Stimulated activated CD8-positive, alpha-beta memory T cell treated with anti-CD3 and anti-CD28 coated beads, Interleukin-12 subunit alpha, Interleukin-12 subunit beta, amount 100 ng/mL, for 1 hour (primary cell): ENCODE measurements around the gene ANXA6.

Source experiments
- DNase-seq: peaks from one replicate; pipeline ENCODE4 v3.0.0-alpha.2; 2020; ENCODE audit warnings: low read depth

ANXA6 gene

DNA sequence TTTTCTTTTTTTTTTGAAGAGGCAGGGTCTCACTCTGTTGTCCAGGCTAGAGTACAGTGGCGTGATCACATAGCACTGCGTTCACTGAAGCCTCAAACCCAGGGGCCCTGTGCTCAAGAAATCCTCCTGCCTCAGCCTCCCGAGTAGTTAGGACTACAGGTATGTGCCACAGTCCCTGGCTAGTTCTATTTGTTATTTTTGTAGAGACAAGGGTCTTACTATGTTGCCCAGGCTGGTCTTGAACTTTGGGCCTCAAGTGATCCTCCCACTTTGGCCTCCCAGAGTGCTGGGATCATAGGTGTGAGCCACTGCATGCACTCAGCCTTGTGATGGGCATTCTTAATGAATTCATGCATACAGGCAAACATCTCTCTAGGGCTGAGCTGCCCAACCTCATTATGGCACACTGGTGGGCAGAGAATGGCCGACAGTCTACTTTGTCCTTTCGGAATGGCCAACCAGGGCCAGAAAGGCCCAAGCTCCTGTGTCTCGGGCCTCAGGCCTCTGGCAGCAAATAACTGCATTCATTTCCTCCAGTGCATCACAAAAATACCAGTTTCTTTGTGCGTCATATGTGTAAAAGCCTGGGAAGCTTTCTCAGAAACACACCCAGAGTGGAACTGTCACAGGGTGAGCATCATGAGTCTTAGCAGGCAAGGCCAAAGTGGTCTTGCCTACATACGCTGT is 27.2 kb downstream of the ANXA6 start:
- DNase-seq = no peak

- no peak for DNase-seq
These were observed 28.8 kb downstream of the ANXA6 start for GRCh38 chr5:151128817-151129216.

DNA sequence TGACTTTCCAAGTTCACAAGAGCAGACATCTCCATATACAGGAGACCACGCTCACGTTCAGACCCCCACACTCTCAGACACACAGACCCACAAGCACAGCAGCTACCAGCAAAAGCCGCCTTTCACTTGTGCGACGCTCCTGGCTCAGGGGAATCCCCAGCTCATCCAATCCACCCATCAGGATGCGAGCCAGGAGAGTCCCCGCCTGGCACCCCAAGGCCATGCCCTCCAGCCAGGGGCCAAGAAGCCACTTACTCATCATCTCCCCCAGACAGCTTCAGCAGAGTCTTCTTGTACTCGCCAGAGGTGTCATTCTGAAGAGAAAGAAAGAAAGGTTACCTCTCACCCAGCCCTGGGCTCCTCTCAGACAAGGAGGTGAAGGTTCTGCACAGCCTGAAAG is 29.7 kb downstream of the ANXA6 start:
- DNase-seq = no peak

GRCh38 chr5:151126199-151126645 is 31.4 kb downstream of the ANXA6 start:
- DNase-seq = peak; percentile 40

GRCh38 chr5:151125421-151125820 is 32.2 kb downstream of the ANXA6 start:
- DNase-seq = no peak

DNA sequence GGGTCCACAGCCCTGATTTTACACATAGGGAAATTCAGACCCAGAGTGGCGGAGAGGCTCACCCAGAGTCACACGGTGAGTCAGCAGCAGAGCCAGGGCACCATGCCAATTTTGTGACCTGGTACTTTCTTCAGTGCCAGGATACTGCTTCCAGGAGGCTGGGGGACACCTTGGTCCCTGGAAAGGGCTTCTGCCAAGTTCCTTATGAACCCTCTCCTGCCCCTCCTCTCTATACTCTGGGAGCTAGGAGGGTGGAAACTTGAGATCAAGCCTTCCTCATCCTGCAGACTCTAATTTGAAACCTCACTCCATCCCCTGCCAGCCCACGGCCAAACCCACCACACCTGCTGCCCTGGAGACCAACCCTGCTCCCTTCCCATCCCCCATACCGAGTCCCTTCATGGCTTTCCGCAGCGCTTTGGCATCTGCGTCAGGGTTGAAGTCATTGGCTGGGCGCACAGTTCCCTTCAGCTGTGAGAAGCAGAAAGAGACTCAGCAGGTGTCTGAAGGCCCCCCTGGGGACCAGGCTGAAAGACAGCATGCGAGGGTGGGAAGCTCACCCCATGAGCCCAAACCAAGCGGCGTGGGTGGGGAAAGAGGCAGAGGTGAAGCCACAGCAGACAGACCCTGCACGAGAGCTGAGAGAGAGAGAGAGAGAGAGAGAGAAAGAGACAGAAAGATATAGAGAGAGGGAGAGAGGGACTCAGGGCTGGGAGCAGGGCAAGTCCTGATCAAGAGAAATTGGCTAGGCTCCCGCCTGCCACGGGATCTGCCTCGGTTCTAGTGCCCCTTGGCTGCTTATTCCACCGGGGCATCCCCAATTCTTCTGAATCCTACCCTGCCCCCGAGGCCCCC is 33.5 kb downstream of the ANXA6 start:
- DNase-seq = no peak

- DNase-seq = no peak
These were observed 34.8 kb downstream of the ANXA6 start for GRCh38 chr5:151122828-151123227.

GRCh38 chr5:151121665-151122064 is 35.9 kb downstream of the ANXA6 start:
- DNase-seq = no peak

- no peak for DNase-seq
These were observed 36.5 kb downstream of the ANXA6 start for GRCh38 chr5:151121095-151121494.

DNA sequence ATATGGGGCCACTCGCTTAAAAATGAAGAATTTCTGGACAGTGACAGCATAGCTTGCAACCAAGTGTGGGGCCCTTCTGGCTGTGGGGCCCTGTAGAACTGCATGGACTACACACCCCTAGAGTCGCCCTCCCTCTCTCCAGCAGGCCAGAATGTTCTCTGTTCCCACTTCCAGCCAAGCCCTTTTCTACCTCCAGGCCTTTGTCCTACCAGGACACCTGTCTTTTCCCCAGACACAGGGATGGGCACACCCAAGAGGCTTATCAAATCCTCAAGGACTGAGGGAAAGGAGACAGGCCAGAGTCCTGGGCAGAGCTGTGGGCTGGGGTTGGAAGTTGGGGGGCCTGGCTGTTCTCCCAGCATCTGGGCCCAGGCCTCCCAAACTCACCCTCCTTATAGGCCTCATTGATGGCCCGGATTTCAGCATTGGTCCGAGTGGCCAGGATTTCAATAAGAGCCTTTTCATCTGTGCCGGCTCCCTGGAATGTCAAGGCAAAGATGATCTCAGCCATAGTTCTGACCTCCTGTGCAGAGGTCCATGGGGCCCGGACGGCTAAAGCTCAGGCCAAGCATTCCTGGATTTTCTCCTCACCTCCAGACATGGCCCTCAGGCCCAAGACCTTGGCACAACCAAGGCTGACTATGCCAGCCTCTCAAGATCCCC is 38.5 kb downstream of the ANXA6 start:
- no peak for DNase-seq

GRCh38 chr5:151115272-151115905 is 42.2 kb downstream of the ANXA6 start:
- peak; percentile 55 for DNase-seq

GRCh38 chr5:151113651-151114050 is 43.9 kb downstream of the ANXA6 start:
- DNase-seq = no peak

DNA sequence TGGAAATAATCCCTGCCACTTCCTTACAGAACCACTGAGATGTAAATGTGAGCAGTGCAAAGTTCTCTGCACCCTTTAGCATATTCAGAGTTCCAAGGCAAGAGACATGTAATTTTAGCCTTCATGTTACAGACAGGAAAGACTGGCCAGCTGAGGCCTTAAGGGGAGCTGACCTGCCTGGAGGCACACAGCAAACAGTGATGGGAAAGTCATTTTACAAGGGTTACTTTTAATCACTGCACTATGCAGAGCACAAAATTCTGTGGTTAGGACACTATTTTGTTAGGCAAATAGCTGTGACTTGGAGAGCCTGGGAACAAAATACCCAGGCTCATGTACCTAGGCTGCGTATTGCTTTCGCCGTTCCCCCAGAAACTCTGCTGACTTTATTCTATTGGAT is 46.6 kb downstream of the ANXA6 start:
- DNase-seq = no peak

- DNase-seq = no peak
These were observed 47.4 kb downstream of the ANXA6 start for GRCh38 chr5:151110122-151110681.

- no peak for DNase-seq
These were observed 49.0 kb downstream of the ANXA6 start for GRCh38 chr5:151108566-151108965.

GRCh38 chr5:151107738-151108520 is 49.6 kb downstream of the ANXA6 start:
- no peak for DNase-seq

DNA sequence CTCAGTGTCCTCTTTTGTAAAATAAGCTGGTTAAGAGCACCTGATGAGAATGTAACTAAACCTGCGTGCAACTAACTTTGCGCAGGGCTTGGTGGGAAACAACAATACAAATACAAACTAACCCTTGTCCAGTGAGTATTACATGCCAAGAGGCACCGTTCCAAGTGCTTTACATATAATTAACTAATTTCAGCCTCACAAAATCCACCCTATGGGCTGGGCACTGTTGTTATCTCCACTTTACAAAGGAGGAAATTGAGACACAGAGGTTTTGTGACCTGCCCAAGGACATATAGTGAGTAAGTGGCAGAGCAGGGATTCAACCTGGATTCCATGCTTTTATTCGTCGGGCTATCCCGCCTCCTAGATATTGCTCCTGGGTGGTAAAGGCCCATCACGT is 50.5 kb downstream of the ANXA6 start:
- DNase-seq = no peak

DNA sequence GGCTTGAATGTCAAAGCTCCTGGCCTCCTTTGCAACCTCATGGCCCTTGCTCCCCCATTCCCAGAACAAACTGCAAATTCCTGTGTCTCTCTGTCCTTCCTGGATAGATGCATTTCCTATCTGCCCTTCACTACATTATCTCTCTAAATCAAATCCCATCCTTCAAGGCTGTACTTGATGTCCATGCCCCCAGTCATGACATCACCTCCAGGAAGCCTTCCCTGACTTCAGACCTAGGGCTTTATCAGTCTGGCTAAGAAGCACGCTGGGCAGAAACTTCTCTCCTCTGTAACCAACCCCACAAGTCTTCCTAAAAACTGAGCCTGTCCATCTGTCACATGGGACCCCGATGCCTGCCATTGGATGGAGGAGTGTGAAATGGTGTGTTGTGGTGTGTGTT is 51.1 kb downstream of the ANXA6 start:
- DNase-seq = no peak

GRCh38 chr5:151106043-151106442 is 51.5 kb downstream of the ANXA6 start:
- DNase-seq = no peak

- no peak for DNase-seq
These were observed 52.0 kb downstream of the ANXA6 start for GRCh38 chr5:151105561-151105960.

DNA sequence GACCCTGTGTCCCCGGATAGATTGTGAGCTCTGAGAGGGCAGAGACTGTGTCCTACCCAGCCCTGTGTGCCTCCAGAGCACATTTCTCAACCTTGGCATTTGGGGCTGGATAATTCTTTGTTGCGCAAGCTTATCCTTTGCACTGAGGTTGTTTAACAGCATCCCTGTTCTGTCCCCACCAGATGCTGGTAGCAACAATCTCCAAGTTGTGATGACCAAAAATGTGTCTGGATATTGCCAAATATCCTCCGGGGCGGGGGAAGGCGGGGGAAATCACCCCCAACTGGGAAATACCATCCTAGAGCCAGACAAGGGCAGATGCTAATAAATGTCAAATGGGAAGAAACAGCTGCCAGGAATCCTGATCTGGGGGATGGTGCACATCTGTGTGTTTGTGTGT is 52.8 kb downstream of the ANXA6 start:
- DNase-seq = no peak
